Midbrain (tissue), 1 donor: ENCODE measurements around the gene MORC4.
"Not testable (repeated sequence)": the region's sequence is repeated elsewhere in the genome, so short reads cannot be mapped to it uniquely, and the experiment has no call there.

Experiments
- DNase-seq: peaks from one replicate; lab custom pipeline; 2025; lab: John Stamatoyannopoulos, UW

Gene MORC4

DNA sequence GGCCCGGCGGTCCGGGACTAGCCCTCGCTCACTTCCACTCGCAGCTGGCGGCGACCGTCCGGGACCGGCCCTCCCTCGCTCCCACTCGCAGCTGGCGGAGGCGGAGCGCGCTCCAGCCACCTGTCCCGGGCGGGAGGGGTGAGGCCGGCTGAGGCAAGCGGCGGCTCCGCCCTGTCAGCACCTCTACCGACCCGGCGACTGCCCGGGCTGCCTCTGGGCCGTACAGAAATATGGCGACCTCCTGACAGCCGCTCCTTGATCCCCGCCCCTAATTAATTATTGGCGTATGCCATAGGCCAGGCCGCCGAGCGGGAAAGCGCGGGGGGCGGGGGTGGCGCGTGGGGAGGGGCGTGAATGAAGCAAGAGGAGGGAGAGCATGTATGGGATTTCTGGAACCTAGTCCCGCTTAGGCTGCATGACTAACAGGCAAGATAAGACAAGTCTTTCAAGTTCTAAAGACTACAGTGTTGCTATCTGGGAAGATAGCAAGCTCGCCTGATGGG is at the start of gene MORC4:
Gene MORC4 (minus strand): TSS at position 200 of the 503 bp plus-strand sequence. CDS start 243 bp downstream, outside the sequence.
- peak; percentile 64 for DNase-seq

DNA sequence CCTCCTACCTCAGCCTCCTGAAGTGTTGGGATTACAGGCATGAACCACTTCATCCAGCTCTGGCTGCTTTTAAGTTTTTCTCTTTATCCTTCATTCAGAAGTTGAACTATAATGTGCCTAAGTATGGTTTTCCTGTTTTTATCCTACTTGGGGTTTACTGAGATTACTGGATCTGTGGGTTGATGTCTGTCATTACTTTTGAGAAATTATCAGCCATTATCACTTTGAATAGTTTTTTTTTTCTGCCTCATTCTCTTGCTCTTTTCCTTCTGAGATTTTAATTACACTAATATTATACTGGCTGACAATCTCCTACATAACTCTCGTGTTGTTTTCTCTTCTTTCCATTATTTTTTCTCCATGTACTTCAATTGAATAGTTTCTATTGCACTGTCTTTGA is 47.6 kb upstream of the MORC4 start:
- no peak for DNase-seq

GRCh38 chrX:107029752-107030151 is 29.7 kb upstream of the MORC4 start:
- no peak for DNase-seq

GRCh38 chrX:107025545-107025944 is 25.5 kb upstream of the MORC4 start:
- no peak for DNase-seq

DNA sequence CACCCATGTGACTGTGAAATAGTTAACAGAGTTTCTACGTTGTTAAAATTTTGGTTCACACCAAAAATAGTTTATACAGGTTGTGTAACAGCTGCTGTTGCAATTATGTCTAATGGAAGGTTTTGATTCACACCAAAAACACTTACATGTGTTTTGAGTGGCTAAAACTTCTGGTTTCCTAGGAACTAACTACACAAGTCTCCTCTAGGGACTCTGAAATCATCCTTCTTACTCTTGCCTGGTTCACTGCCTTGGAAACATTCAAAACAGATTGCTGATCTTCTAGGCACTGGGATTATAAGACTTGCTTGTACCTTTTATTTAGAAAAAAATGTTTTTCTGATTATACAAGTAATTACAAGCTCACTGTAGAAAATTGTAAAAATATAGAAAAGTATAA is 14.9 kb upstream of the MORC4 start:
- DNase-seq, result no peak

DNA sequence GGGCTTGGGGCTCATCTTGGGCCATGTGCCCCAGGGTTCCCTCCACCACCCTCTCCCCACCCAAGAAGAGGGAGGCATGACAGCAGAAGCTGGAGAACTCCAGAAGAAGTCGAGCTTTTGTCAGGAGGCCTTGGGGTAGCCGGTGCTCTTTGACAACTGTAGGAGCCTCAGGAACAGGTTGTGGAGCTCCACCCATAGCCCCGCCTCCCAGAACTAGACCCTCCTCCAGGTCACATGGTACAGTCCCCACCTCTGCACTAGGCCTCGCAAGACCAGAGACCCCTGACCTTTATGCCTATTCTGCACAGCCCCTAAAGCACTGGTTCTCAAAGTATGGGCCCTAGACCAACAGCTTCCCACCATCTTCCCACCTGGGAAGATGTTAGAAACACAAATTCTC is 8.0 kb upstream of the MORC4 start:
- DNase-seq, result no peak

DNA sequence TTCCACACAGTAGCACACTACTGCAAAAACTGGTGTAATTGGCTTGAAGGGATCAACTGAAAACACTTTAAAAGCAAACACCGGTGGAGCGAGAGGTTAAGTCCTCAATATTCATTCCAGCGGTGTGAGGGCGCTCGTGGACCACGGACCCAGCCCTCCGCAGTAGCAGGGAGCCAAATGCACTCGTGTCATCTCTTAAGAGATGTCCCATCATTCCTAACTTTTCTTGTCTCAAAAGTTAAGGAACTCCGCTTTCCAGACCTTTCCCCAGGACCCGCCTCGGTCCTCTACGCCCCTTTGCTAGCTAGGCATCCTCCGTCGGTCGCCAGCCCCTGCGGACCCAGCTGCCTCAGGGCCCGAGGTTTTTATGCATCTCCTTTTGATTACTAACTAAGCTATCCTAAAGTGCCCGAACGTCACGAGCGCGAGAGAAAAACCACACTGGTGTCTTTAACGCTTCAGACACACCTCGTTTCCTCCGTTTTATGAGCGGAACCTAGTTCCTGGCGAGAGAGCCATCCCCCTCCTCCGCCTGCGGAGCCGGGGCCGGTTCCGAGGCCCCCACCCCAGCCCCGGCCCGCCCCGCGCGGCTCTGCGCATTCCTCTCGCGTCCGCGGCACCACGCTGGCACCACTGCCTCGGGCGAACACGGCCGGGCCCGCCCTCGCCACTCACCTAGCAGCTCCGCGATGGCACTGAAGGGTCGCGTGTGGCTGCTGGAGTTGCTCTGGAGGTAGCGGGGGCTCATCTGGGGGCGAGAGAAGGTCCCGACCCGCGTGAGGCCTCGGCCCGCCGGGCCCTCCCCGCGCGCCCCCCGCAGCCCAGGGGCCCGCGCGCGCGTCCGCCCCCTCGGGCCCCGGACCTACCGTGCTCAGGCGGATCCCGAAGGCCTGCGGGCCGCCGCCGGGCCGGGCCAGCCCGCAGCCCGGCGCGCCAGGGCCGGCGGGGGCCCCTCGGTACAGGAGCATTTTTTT is 723 bp downstream of the MORC4 start:
- DNase-seq, result peak; percentile 53

DNA sequence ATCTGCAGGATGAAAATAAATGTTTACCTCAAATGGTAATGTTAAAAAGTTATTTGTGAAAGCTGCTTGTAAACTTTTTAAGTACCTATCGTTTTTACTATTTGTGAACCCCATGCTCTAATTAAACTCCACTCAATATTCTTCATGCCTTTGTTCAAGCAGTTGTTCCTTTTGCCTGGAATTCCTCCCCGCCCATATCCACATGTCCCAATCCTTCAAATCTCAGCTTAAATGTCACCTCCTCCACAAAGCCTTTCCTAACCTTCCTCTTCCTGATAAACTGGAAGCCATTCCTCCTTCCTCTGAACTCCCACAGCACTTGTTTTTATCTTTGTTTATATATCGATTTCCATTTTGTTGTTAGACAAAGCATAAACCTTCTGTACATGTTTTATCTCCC is 2.4 kb downstream of the MORC4 start:
- DNase-seq, result no peak

DNA sequence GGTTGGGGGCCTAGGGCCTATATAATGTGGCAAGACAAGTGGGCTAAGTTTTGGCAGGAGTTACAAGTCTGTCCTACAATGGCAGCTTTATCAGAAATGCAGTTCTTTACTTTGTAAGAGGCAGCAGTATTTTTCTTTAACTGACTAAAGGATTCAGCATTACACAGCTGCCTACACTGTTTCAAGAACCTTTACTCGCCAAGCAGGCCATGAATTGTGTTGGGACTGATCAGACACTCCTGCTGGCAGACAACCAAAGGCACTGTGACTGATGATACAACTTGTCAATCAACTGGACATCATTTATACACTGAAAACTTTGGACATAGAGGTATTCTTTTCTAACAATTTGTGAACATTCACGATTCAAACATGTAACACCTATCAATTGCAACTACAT is 4.3 kb downstream of the MORC4 start:
- DNase-seq, result no peak

GRCh38 chrX:106987488-106987887 is 12.5 kb downstream of the MORC4 start:
- no peak for DNase-seq

DNA sequence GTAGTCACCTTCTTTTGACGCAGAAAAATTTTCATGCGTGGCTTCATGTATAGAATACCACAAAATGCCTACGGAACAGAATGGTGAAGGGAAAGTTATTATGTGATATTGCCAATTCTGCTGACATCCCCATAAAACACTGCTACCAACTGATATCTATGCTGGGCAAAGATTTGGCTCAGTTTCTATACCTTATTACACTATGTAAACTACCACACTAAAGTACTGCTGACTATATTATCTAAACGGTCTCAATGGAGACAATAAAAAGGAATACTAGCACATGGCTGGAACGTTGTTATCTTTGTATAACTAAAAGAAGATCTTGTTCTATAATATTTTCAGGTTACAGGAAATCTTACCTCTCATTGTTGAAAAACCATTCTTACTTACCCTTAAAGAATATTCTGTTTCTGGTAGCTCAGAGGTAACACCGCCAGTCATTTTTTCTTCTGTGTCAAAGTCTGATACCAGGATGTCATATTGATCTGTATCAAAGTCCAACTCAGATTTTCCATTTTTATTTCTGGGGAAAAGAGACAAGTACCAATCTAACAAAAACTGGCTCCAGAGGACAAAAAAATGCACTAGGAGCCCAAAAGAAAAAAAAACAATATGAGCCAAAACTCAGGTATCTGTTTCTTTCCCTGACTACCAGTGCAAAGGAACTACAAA is 18.9 kb downstream of the MORC4 start:
- no peak for DNase-seq

GRCh38 chrX:106976416-106976815 is 23.6 kb downstream of the MORC4 start:
- no peak for DNase-seq

- DNase-seq, result no peak
Observed at GRCh38 chrX:106973433-106974149, 26.4 kb downstream of the MORC4 start.

- DNase-seq, result no peak
Observed at GRCh38 chrX:106972896-106973295, 27.1 kb downstream of the MORC4 start.

DNA sequence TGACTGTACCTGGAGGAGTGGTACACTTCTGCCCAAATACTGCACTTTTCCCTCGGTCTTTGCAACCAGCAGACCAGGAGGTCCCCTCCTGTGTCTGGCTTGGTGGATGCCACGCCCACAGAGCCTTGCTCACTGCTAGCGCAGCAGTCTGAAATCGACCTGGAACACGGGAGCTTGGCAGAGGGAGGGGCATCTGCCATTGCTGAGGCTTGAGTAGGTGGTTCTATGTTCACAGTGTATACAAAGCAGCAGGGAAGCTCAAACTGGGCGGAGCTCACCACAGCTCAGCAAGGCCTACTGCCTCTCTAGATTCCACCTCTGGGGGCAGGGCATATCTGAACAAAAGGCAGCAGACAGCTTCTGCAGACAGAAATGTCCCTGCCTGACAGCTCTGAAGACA is 33.5 kb downstream of the MORC4 start:
- DNase-seq, result not testable (repeated sequence)

- DNase-seq, result no peak
Observed at GRCh38 chrX:106964290-106964689, 35.7 kb downstream of the MORC4 start.

GRCh38 chrX:106963111-106963510 is 36.9 kb downstream of the MORC4 start:
- no peak for DNase-seq

DNA sequence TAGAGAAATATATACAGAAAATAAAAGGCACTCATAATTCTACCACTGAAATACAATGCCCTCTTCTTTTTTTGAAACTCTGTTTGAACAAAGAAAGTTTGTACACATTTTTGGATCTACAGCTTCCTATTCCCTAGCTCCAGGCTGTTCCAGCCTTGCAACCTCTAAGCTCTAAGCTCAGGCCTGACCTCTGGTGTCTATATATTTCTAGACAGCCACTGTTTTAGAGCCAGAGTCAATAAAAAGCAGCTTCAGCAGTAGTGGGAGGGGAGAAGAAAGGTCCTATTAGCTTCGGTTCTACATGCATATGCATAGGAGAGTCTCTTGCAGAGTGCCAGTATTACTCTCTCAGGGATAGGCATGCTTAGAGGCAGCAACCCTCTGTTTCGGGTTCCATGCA is 40.1 kb downstream of the MORC4 start:
- DNase-seq, result peak; percentile 2

- no peak for DNase-seq
Observed at GRCh38 chrX:106957856-106958255, 42.2 kb downstream of the MORC4 start.

GRCh38 chrX:106955004-106955772 is 44.8 kb downstream of the MORC4 start:
- DNase-seq, result no peak

DNA sequence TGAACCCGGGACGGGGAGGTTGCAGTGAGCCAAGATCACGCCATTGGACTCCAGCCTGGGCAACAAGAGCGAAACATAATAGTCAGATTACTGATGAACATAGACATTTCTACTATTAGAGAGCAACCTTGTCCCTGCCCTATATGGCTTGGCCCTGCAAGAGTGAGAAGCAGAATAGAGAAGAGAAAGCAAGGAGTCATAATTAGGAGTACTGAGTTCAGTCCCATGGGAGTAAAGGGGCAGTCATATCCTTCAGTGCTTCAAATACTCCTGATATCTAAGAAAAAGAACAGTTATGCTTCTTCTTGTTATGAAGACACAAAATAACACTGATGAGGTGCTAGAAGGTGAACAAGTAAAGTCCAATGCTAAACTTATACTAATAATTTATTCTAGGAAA is 46.0 kb downstream of the MORC4 start:
- no peak for DNase-seq

- peak; percentile 1 for DNase-seq
Observed at GRCh38 chrX:106952988-106953387, 47.0 kb downstream of the MORC4 start.
